ENCODE data around the gene ACIN1. TPM values are rescaled to one million over a fixed set of nuclear protein-coding genes. Genes with fewer than 3 reads are reported as not detected.
A peak's percentile ranks its signal among the peaks of the same experiment; 100 is the strongest.

Gene ACIN1
- total and polyA plus RNA-seq, 2 of the 13 experiments (the other 11 are each of a cell fraction or from before 2014, with no cell fraction given) = 165 to 183 TPM

DNA sequence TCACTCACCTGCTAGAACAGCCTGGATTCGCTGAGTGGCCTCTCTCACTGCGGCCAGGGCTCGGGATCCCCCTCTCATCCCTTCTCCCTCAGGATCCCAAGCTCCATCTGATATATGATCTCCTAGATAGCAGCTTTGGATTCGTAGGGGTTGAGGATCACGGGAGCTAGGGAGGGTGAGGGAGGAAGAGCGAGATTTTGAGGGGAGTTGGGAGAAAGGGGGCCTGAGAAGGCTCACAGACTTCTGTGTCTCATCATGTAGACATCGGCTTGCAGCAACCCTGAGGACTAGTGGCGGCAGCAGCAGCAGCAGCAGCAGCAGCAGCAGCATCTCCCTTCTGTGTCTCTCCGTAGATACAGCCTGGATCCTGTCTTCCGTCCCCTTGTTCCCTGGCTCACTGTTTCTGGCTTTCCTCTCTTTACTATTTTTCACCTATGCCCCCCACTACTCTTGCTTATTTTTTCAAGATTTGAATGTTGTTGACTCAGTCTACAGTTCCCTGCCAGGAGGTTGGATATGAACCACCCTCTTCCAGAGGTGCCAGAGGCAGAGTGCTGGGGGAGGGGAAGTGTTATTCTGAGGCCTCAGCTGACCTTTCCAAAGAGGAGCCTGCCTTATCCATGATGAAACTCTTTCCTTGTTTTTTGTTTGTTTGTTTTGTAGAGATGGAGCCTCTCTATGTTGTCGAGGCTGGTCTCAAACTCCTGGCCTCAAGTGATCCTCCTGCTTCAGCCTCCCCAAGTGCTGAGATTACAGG is 9.8 kb upstream of the ACIN1 start, which contains the start of gene CIROP (continued):
- TF ChIP-seq SALL2 (CRISPR knock-in tag; IDR thresholded peaks at IDR 0.05) (no peak), MED13 (CRISPR knock-in tag; IDR thresholded peaks at IDR 0.05) (no peak), SPEN (CRISPR knock-in tag; IDR thresholded peaks at IDR 0.05; ENCODE audit: low read depth) (no peak), ZIK1 (CRISPR knock-in tag; IDR thresholded peaks at IDR 0.05; ENCODE audit: borderline replicate concordance, low read depth) (no peak), ELF4 (CRISPR knock-in tag; IDR thresholded peaks at IDR 0.05; ENCODE audit: borderline replicate concordance) (no peak), ZBTB25 (CRISPR knock-in tag; IDR thresholded peaks at IDR 0.05) (no peak), HMGA1 (CRISPR knock-in tag; conservative IDR thresholded peaks at IDR 0.05) (no peak), TOPORS (CRISPR knock-in tag; IDR thresholded peaks at IDR 0.05) (no peak), ZNF850 (CRISPR knock-in tag; conservative IDR thresholded peaks at IDR 0.05) (no peak), SNAI1 (CRISPR knock-in tag; IDR thresholded peaks at IDR 0.05; ENCODE audit: borderline replicate concordance) (no peak), ASH2L (IDR thresholded peaks at IDR 0.05; ENCODE audit: insufficient read length, low read depth, low read length) (peak; percentile 28), ZNF556 (CRISPR knock-in tag; IDR thresholded peaks at IDR 0.05; ENCODE audit: borderline replicate concordance) (no peak), MTA3 (CRISPR knock-in tag; IDR thresholded peaks at IDR 0.05) (no peak), NFRKB (IDR thresholded peaks at IDR 0.05) (no peak), RFXAP (CRISPR knock-in tag; IDR thresholded peaks at IDR 0.05; ENCODE audit: borderline replicate concordance) (no peak), ZNF766 (CRISPR knock-in tag; IDR thresholded peaks at IDR 0.05; ENCODE audit: borderline replicate concordance) (no peak), KMT2A (CRISPR knock-in tag; IDR thresholded peaks at IDR 0.05) (peak; percentile 38; the same call in 1 of the 2 replicates), ZNF296 (CRISPR knock-in tag; conservative IDR thresholded peaks at IDR 0.05) (no peak), SSRP1 (CRISPR knock-in tag; IDR thresholded peaks at IDR 0.05) (no peak), ZBTB7B (CRISPR knock-in tag; IDR thresholded peaks at IDR 0.05) (0 out of 2 replicates have a peak, but pooled peaks have one; percentile 44), TBP (CRISPR knock-in tag; IDR thresholded peaks at IDR 0.05) (no peak), CC2D1A (CRISPR knock-in tag; IDR thresholded peaks at IDR 0.05) (no peak), ZNF816 (CRISPR knock-in tag; IDR thresholded peaks at IDR 0.05; ENCODE audit: borderline replicate concordance) (no peak), ATF1 (CRISPR knock-in tag; IDR thresholded peaks at IDR 0.05) (no peak), ZNF546 (CRISPR knock-in tag; conservative IDR thresholded peaks at IDR 0.05) (no peak), ZNF777 (CRISPR knock-in tag; IDR thresholded peaks at IDR 0.05) (no peak)
- TF ChIP-seq, protein P1, sequence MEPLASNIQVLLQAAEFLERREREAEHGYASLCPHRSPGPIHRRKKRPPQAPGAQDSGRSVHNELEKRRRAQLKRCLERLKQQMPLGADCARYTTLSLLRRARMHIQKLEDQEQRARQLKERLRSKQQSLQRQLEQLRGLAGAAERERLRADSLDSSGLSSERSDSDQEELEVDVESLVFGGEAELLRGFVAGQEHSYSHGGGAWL (CRISPR knock-in tag; IDR thresholded peaks at IDR 0.05) = 0 out of 2 replicates have a peak, but pooled peaks have one; percentile 39
- TF ChIP-seq, protein P2, sequence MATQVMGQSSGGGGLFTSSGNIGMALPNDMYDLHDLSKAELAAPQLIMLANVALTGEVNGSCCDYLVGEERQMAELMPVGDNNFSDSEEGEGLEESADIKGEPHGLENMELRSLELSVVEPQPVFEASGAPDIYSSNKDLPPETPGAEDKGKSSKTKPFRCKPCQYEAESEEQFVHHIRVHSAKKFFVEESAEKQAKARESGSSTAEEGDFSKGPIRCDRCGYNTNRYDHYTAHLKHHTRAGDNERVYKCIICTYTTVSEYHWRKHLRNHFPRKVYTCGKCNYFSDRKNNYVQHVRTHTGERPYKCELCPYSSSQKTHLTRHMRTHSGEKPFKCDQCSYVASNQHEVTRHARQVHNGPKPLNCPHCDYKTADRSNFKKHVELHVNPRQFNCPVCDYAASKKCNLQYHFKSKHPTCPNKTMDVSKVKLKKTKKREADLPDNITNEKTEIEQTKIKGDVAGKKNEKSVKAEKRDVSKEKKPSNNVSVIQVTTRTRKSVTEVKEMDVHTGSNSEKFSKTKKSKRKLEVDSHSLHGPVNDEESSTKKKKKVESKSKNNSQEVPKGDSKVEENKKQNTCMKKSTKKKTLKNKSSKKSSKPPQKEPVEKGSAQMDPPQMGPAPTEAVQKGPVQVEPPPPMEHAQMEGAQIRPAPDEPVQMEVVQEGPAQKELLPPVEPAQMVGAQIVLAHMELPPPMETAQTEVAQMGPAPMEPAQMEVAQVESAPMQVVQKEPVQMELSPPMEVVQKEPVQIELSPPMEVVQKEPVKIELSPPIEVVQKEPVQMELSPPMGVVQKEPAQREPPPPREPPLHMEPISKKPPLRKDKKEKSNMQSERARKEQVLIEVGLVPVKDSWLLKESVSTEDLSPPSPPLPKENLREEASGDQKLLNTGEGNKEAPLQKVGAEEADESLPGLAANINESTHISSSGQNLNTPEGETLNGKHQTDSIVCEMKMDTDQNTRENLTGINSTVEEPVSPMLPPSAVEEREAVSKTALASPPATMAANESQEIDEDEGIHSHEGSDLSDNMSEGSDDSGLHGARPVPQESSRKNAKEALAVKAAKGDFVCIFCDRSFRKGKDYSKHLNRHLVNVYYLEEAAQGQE (IDR thresholded peaks at IDR 0.05; ENCODE audit: borderline replicate concordance in 1 of 2, low read depth in 1 of 2, low read length in 2 of 2) = 0 out of 4 replicates have a peak, but pooled peaks of 1 of the 2 experiments have one; percentile 7

Data from HepG2 (cell line).